Panc1 (cell line): ENCODE data around the gene ARHGAP4.

ENCODE experiments used
- CTCF ChIP-seq: fragments of 450-650 bp; IDR thresholded peaks from 2 replicates; pipeline ENCODE4 v1.5.1; 2017; ENCODE audit warnings: mild to moderate bottlenecking
- POLR2AphosphoS5 ChIP-seq: IDR thresholded peaks from 2 replicates; pipeline ENCODE4 v1.6.1; 2012; ENCODE audit warnings: mild to moderate bottlenecking, low read depth, low read length, moderate library complexity
- SIN3A ChIP-seq: IDR thresholded peaks from 2 replicates; pipeline ENCODE4 v1.6.1; 2012; ENCODE audit warnings: low read depth, mild to moderate bottlenecking, low read length, moderate library complexity, borderline replicate concordance; ENCODE audit not compliant: insufficient read depth

- TF ChIP-seq CTCF, result no peak
- TF ChIP-seq SIN3A, result no peak
- no peak; the same call in none of the 2 replicates for TF ChIP-seq POLR2AphosphoS5
Observed at GRCh38 chrX:153903238-153903980, 22.7 kb downstream of the ARHGAP4 start.
